Endodermal cell (in vitro differentiated cells): Measurements from ENCODE around the gene TAGLN2. TPM values are rescaled to one million over a fixed set of nuclear protein-coding genes. Genes with fewer than 3 reads are reported as not detected.

Source experiments
- DNase-seq: peaks from one replicate; pipeline ENCODE4 v3.0.0-alpha.2; 2017
- H3K27ac ChIP-seq: 2 replicates; pipeline ENCODE4 v1.5.1; 2013; ENCODE audit warnings: mild to moderate bottlenecking, low read depth, low read length, moderate library complexity
- H3K27me3 ChIP-seq: 2 replicates; pipeline ENCODE4 v1.6.1; 2013; ENCODE audit warnings: mild to moderate bottlenecking, low read length, moderate library complexity; ENCODE audit not compliant: insufficient read depth, control insufficient read depth, poor library complexity, severe bottlenecking
- H3K36me3 ChIP-seq: 2 replicates; pipeline ENCODE4 v1.7.0; 2013; ENCODE audit warnings: mild to moderate bottlenecking, low read length, moderate library complexity; ENCODE audit not compliant: control insufficient read depth, insufficient read depth
- H3K4me1 ChIP-seq: one replicate; pipeline ENCODE4 v1.7.0; 2013; ENCODE audit warnings: low read length; ENCODE audit not compliant: control insufficient read depth, insufficient read depth
- H3K4me3 ChIP-seq: 2 replicates; pipeline ENCODE4 v1.5.1; 2013; ENCODE audit warnings: mild to moderate bottlenecking, low read length, moderate library complexity
- H3K9ac ChIP-seq: 2 replicates; pipeline ENCODE4 v1.6.1; 2013; ENCODE audit warnings: mild to moderate bottlenecking, low read length, moderate library complexity; ENCODE audit not compliant: poor library complexity, severe bottlenecking; ENCODE audit errors: extremely low read depth
- H3K9me3 ChIP-seq: 2 replicates; pipeline ENCODE4 v1.6.1; 2013; ENCODE audit warnings: mild to moderate bottlenecking, low read length, moderate library complexity; ENCODE audit not compliant: control insufficient read depth
- H3K27ac Mint-ChIP-seq: 2 replicates; pipeline ENCODE4 v1.8.0; 2020; ENCODE audit warnings: mixed read lengths
- H3K27me3 Mint-ChIP-seq: 2 replicates; pipeline ENCODE4 v1.8.0; 2021; ENCODE audit warnings: mild to moderate bottlenecking, mixed read lengths; ENCODE audit not compliant: insufficient read depth
- H3K36me3 Mint-ChIP-seq: 2 replicates; pipeline ENCODE4 v1.8.0; 2020; ENCODE audit warnings: low read depth, mixed read lengths
- H3K4me1 Mint-ChIP-seq: 2 replicates; pipeline ENCODE4 v1.8.0; 2020; ENCODE audit warnings: mixed read lengths
- H3K4me3 Mint-ChIP-seq: 2 replicates; pipeline ENCODE4 v1.8.0; 2020; ENCODE audit warnings: mild to moderate bottlenecking, moderate library complexity, mixed read lengths
- H3K9me3 Mint-ChIP-seq: 2 replicates; pipeline ENCODE4 v1.8.0; 2020; ENCODE audit warnings: mild to moderate bottlenecking, mixed read lengths
- CTCF ChIP-seq: fragments of 200-600 bp; sonication (generic); conservative IDR thresholded peaks from 2 replicates; pipeline ENCODE4 v1.5.0; 2021; ENCODE audit warnings: antibody characterized with exemption, mild to moderate bottlenecking
- WGBS, 2 experiments: methylation state at CpG; one replicate each; pipeline versions ENCODE4 v1.1.5 to v1.1.7; 2013; ENCODE audit warnings: missing lambda C conversion rate in 2 of 2, mixed read lengths in 1 of 2; ENCODE audit not compliant: insufficient coverage in 1 of 2, insufficient read length in 1 of 2; 5-methylcytosine and 5-hydroxymethylcytosine counted together
- total RNA-seq, 2 donors: library from RNA; stranded (reverse); fragmentation: NEBNext Ultra II Directional in 1 of 2; extraction: Animal tissue kit (Norgen Biotek cat#: 25700) in 1 of 2; gene quantifications; 2 replicates in 1 of 2; 3 replicates in 1 of 2; pipeline ENCODE4 v1.2.1, GENCODE V29; 2021

TAGLN2 gene
- total RNA-seq, 2 donors from 2014 or later = 136 to 221 TPM

- Mint-ChIP-seq H3K27me3 (peaks cover 18% of the 10 kb centered on the region), H3K9me3 (no peaks in the 10 kb centered on the region), H3K4me1 (peaks cover 9% of the 10 kb centered on the region), H3K27ac (no peak overlapping the region), H3K4me3 (no peak overlapping the region), H3K36me3 (no peaks in the 10 kb centered on the region)
- Histone ChIP-seq H3K4me3 (no peak overlapping the region), H3K4me1 (peaks cover 3% of the 10 kb centered on the region), H3K9ac (no peak overlapping the region), H3K27me3 (peaks cover 22% of the 10 kb centered on the region), H3K27ac (no peak overlapping the region), H3K36me3 (no peaks in the 10 kb centered on the region), H3K9me3 (no peaks in the 10 kb centered on the region)
- DNase-seq = no peak
- WGBS, 2 experiments = 68 to 88% methylated on average over 3 to 6 of the region's 6 CpGs
- TF ChIP-seq CTCF = no peak
Observed at GRCh38 chr1:159973350-159973940, 48.1 kb upstream of the TAGLN2 start.

- TF ChIP-seq CTCF = no peak
Observed at GRCh38 chr1:159972443-159973205, 47.3 kb upstream of the TAGLN2 start.

GRCh38 chr1:159970932-159971342 lies 45.6 kb upstream of the TAGLN2 start:
- H3K27ac Mint-ChIP-seq = no peak overlapping the region
- no peaks in the 10 kb centered on the region for H3K9me3 Mint-ChIP-seq
- H3K27me3 Mint-ChIP-seq = peaks cover 5% of the 10 kb centered on the region

More at GRCh38 chr1:159972443-159973205, 47.3 kb upstream of the TAGLN2 start:
- H3K4me1 ChIP-seq = peaks cover 3% of the 10 kb centered on the region
- Mint-ChIP-seq H3K27me3 (peaks cover 11% of the 10 kb centered on the region), H3K9me3 (no peaks in the 10 kb centered on the region), H3K27ac (no peak overlapping the region), H3K4me3 (no peak overlapping the region), H3K4me1 (peaks cover 9% of the 10 kb centered on the region), H3K36me3 (no peaks in the 10 kb centered on the region)
- no peaks in the 10 kb centered on the region for H3K36me3 ChIP-seq
- H3K9me3 ChIP-seq = no peaks in the 10 kb centered on the region
- H3K27ac ChIP-seq = no peak overlapping the region
- no peak overlapping the region for H3K9ac ChIP-seq
- peaks cover 15% of the 10 kb centered on the region for H3K27me3 ChIP-seq
- no peak overlapping the region for H3K4me3 ChIP-seq
- 90 to 94% methylated on average over 3 to 8 of the region's 8 CpGs for WGBS, 2 experiments
- no peak for DNase-seq

More at GRCh38 chr1:159970932-159971342, 45.6 kb upstream of the TAGLN2 start:
- peaks cover 3% of the 10 kb centered on the region for H3K4me1 ChIP-seq
- no peak for DNase-seq
- peaks cover 12% of the 10 kb centered on the region for H3K27me3 ChIP-seq
- 84 to 85% methylated on average over 8 to 9 of the region's 9 CpGs for WGBS, 2 experiments
- H3K27ac ChIP-seq = no peak overlapping the region
- no peaks in the 10 kb centered on the region for H3K36me3 ChIP-seq
- H3K4me3 ChIP-seq = no peak overlapping the region
- Mint-ChIP-seq H3K4me3 (no peak overlapping the region), H3K4me1 (peaks cover 9% of the 10 kb centered on the region), H3K36me3 (no peaks in the 10 kb centered on the region)
- H3K9me3 ChIP-seq = no peaks in the 10 kb centered on the region
- TF ChIP-seq CTCF = no peak
- H3K9ac ChIP-seq = no peak overlapping the region
